ENCODE data around the gene IFT20.
A peak's percentile ranks its signal among the peaks of the same experiment; 100 is the strongest.

IFT20 gene

DNA sequence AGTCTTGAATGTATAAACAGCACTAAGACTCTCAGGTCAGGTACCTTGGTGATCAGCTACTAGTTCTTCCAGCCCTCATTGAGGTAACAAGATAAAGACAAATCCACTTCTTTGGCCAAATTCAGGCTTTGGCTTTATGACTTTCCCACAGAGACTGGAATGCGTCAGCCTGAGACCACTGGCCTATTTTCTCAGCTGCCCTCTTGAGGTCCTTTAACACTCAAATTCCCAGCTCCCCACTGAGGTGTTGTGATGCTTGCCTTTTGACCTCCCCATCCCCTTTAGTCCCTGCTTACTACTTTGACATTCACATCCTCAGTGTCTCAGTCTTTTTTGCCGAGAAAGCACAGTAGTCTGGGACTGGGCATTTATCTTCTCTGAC is 10.9 kb upstream of the IFT20 start:
- TF ChIP-seq TAF1 (IDR thresholded peaks at IDR 0.05; ENCODE audit: low read depth) (no peak), NFIC (IDR thresholded peaks at IDR 0.05) (no peak), CEBPB (IDR thresholded peaks at IDR 0.05) (no peak), YY1 (IDR thresholded peaks at IDR 0.05; ENCODE audit: low read depth) (no peak), TCF12 (IDR thresholded peaks at IDR 0.05; ENCODE audit: low read depth) (no peak), ZBTB7A (IDR thresholded peaks at IDR 0.05; ENCODE audit: low read depth) (no peak), RAD21 (IDR thresholded peaks at IDR 0.05; ENCODE audit: low read depth) (no peak), USF1 (IDR thresholded peaks at IDR 0.05) (no peak), CREB1 (IDR thresholded peaks at IDR 0.05; ENCODE audit: low read depth) (no peak), EGR1 (IDR thresholded peaks at IDR 0.05) (no peak), FOXM1 (IDR thresholded peaks at IDR 0.05; ENCODE audit: borderline replicate concordance, low read depth) (no peak), TEAD4 (IDR thresholded peaks at IDR 0.05) (no peak)
- TF ChIP-seq, protein P1, sequence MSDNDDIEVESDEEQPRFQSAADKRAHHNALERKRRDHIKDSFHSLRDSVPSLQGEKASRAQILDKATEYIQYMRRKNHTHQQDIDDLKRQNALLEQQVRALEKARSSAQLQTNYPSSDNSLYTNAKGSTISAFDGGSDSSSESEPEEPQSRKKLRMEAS (IDR thresholded peaks at IDR 0.05), result no peak
- TF ChIP-seq, protein P2, sequence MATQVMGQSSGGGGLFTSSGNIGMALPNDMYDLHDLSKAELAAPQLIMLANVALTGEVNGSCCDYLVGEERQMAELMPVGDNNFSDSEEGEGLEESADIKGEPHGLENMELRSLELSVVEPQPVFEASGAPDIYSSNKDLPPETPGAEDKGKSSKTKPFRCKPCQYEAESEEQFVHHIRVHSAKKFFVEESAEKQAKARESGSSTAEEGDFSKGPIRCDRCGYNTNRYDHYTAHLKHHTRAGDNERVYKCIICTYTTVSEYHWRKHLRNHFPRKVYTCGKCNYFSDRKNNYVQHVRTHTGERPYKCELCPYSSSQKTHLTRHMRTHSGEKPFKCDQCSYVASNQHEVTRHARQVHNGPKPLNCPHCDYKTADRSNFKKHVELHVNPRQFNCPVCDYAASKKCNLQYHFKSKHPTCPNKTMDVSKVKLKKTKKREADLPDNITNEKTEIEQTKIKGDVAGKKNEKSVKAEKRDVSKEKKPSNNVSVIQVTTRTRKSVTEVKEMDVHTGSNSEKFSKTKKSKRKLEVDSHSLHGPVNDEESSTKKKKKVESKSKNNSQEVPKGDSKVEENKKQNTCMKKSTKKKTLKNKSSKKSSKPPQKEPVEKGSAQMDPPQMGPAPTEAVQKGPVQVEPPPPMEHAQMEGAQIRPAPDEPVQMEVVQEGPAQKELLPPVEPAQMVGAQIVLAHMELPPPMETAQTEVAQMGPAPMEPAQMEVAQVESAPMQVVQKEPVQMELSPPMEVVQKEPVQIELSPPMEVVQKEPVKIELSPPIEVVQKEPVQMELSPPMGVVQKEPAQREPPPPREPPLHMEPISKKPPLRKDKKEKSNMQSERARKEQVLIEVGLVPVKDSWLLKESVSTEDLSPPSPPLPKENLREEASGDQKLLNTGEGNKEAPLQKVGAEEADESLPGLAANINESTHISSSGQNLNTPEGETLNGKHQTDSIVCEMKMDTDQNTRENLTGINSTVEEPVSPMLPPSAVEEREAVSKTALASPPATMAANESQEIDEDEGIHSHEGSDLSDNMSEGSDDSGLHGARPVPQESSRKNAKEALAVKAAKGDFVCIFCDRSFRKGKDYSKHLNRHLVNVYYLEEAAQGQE (IDR thresholded peaks at IDR 0.05; ENCODE audit: low read depth), result no peak

- TF ChIP-seq, protein P2 (IDR thresholded peaks at IDR 0.05; ENCODE audit: low read depth), result no peak
- TF ChIP-seq RAD21 (IDR thresholded peaks at IDR 0.05; ENCODE audit: low read depth), result no peak
- TF ChIP-seq FOXM1 (IDR thresholded peaks at IDR 0.05; ENCODE audit: borderline replicate concordance, low read depth), result no peak
- TF ChIP-seq YY1 (IDR thresholded peaks at IDR 0.05; ENCODE audit: low read depth), result no peak
- no peak for TF ChIP-seq EGR1 (IDR thresholded peaks at IDR 0.05)
- peak; percentile 39 for TF ChIP-seq USF1 (IDR thresholded peaks at IDR 0.05)
- no peak for TF ChIP-seq TCF12 (IDR thresholded peaks at IDR 0.05; ENCODE audit: low read depth)
These were observed 10.3 kb upstream of the IFT20 start for GRCh38 chr17:28345419-28346198.

DNA sequence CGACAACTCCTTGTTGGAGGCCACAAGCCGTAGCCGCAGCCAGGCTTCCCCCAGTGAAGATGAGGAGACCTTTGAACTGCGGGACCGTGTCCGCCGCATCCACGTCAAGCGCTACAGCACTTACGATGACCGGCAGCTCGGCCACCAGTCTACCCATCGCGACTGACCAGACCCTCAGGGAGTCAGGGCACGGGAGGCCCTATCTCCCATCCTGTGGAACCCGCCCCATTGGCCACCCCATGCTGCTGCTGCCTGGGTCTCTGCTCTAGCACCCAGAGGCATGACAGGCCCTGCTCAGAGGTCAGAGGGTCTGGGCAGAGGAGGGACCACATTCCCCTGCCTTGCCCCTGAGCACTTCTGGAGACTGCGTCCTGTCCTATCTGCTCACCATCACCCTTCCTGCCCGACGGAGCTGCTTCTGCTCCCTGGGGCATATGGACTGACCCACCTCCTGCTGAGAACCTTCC is 9.2 kb upstream of the IFT20 start:
- TF ChIP-seq, protein P2 (IDR thresholded peaks at IDR 0.05; ENCODE audit: low read depth), result no peak
- TF ChIP-seq CREB1 (IDR thresholded peaks at IDR 0.05; ENCODE audit: low read depth), result no peak
- TF ChIP-seq NFIC (IDR thresholded peaks at IDR 0.05), result no peak
- no peak for TF ChIP-seq EP300 (IDR thresholded peaks at IDR 0.05; ENCODE audit: borderline replicate concordance)
- no peak for TF ChIP-seq YY1 (IDR thresholded peaks at IDR 0.05; ENCODE audit: low read depth)
- TF ChIP-seq EGR1 (IDR thresholded peaks at IDR 0.05), result no peak
- no peak for TF ChIP-seq TEAD4 (IDR thresholded peaks at IDR 0.05)

GRCh38 chr17:28344011-28344410 is 8.7 kb upstream of the IFT20 start:
- no peak for TF ChIP-seq CEBPB (IDR thresholded peaks at IDR 0.05)
- TF ChIP-seq TCF12 (IDR thresholded peaks at IDR 0.05; ENCODE audit: low read depth), result no peak
- TF ChIP-seq, protein P1 (IDR thresholded peaks at IDR 0.05), result no peak
- no peak for TF ChIP-seq FOXM1 (IDR thresholded peaks at IDR 0.05; ENCODE audit: borderline replicate concordance, low read depth)

DNA sequence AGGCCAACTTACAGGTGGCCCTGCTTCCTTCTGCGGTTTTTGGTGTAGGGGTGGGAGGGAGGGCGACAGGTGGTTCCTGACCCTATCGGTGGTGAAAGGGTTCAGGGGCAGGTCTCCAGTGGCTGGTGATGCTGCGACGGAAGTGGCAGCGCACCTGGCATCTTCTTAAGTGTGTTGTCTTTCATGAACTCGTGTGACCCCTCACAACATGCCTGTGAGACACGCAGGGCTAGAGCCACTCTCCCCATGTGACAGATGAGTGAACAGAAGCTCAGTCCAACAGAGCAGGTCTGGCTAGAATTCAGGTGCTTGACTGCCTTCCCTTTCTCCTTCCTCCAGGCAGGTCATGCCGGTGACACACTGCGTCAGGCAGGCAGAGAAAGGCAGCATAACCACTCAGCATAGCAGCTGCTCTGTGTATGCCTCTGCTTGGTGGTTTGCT is 8.2 kb upstream of the IFT20 start:
- no peak for TF ChIP-seq FOXM1 (IDR thresholded peaks at IDR 0.05; ENCODE audit: borderline replicate concordance, low read depth)
- TF ChIP-seq CREB1 (IDR thresholded peaks at IDR 0.05; ENCODE audit: low read depth), result no peak
- no peak for TF ChIP-seq CEBPB (IDR thresholded peaks at IDR 0.05)
- no peak for TF ChIP-seq TCF12 (IDR thresholded peaks at IDR 0.05; ENCODE audit: low read depth)
- TF ChIP-seq, protein P1 (IDR thresholded peaks at IDR 0.05), result no peak
- TF ChIP-seq EGR1 (IDR thresholded peaks at IDR 0.05), result no peak

Measured in Ishikawa (cell line).